Heart right ventricle (tissue), 16 donors: ENCODE measurements around the gene CPA5. TPM values are rescaled to one million over a fixed set of nuclear protein-coding genes. Genes with fewer than 3 reads are reported as not detected.

Experiments
- ATAC-seq, 8 donors: fragments of 200-7000 bp; cut with Tn5 transposase; one replicate each; pipeline ENCODE4 v1.9.1; 2020; ENCODE audit warnings: mild to moderate bottlenecking in 8 of 8, moderate library complexity in 8 of 8, moderate number of reproducible peaks in 1 of 8
- DNase-seq, 2 donors: peaks; one replicate each; pipeline ENCODE4 v3.0.0-alpha.2; 2020
- H3K27ac ChIP-seq, 10 donors: fragments of 200-600 bp; sonication (generic) in 2 of 10; one replicate each; pipeline versions ENCODE4 v1.5.0 to v1.8.0; 2020 to 2022; ENCODE audit warnings: mild to moderate bottlenecking in 3 of 10
- H3K27me3 ChIP-seq, 7 donors: fragments of 200-600 bp; one replicate each; pipeline ENCODE4 v1.8.0; 2021 to 2022; ENCODE audit warnings: mild to moderate bottlenecking in 2 of 7
- H3K36me3 ChIP-seq, 9 donors: fragments of 200-600 bp; sonication (generic) in 1 of 9; one replicate each; pipeline versions ENCODE4 v1.5.0 to v1.8.0; 2020 to 2022; ENCODE audit warnings: mild to moderate bottlenecking in 2 of 9
- H3K4me1 ChIP-seq, 9 donors: fragments of 200-600 bp; sonication (generic) in 1 of 9; one replicate each; pipeline versions ENCODE4 v1.5.0 to v1.8.0; 2020 to 2022; ENCODE audit warnings: mild to moderate bottlenecking in 4 of 9
- H3K4me3 ChIP-seq, 10 donors: fragments of 200-600 bp; sonication (generic) in 2 of 10; one replicate each; pipeline versions ENCODE4 v1.5.0 to v1.8.0; 2020 to 2022; ENCODE audit warnings: mild to moderate bottlenecking in 7 of 10, moderate library complexity in 2 of 10
- H3K9me3 ChIP-seq, 11 donors: fragments of 200-600 bp in 10 of 11; sonication (generic) in 2 of 11; one replicate each; pipeline versions ENCODE4 v1.5.0 to v1.8.0; 2013 to 2022; ENCODE audit warnings: mild to moderate bottlenecking in 2 of 11, control low read depth in 1 of 11, moderate library complexity in 1 of 11
- CTCF ChIP-seq, 9 donors: fragments of 200-600 bp; sonication (generic) in 2 of 9; IDR thresholded peaks; one replicate each; pipeline versions ENCODE4 v1.5.0 to v1.8.0; 2021 to 2022; ENCODE audit warnings: antibody characterized with exemption in 9 of 9, mild to moderate bottlenecking in 5 of 9, moderate library complexity in 1 of 9
- WGBS, 2 donors: extraction: QIAGEN DNeasy Blood & Tissue Kit; methylation state at CpG; one replicate each; pipeline ENCODE4 v1.1.7; 2013; ENCODE audit warnings: inconsistent platforms in 1 of 2; 5-methylcytosine and 5-hydroxymethylcytosine counted together
- intact Hi-C, 10 donors: fragments of 100-400 bp; cut with DNase I; formaldehyde crosslinking; loops; one replicate each; pipeline versions ENCODE4 v1.11.1 to v1.14.2; 2022
- polyA plus RNA-seq, 2 donors: library from polyadenylated mRNA; stranded (reverse); fragments of 200-250 nt; gene quantifications; one replicate each; pipeline ENCODE4 v1.2.3, GENCODE V29; 2013
- total RNA-seq, 10 donors: library from RNA; stranded (reverse); fragmentation: NEBNext Ultra II Directional in 3 of 10; extraction: Animal tissue kit (Norgen Biotek cat#: 25700) in 3 of 10; gene quantifications; one replicate each; pipeline versions ENCODE4 v1.2.1 to v1.2.4, GENCODE V29; 2021 to 2023
- donor health status: Arrhythmogenic right ventricular cardiomyopathy.
- donor health status: ischemic (EF 13 %, LVEDD 7.1; RV severe dilation, severe dysfunction).
- donor health status: healthy with polysubstance abuse.
- donor health status: DM: no; HTN: yes; CAD: no.
- donor health status: DM: no; HTN: no; CAD: no.
- donor health status: ischemic (EF 25% LVEDD 6.9; RV normal size, moderate dysfunction).
- donor health status: ischemic (EF 25% LVEDD 5.7; RV mildly dilated, moderate dysfunction).
- donor health status: healthy.
- donor health status: DM: yes; HTN: yes; CAD: no.
- donor health status: Ischemic cardiomyopathy.
- donor health status: ischemic (EF 35%, LVEDD 5.7; RV mildly dilated, moderate dysfunction).
- donor health status: nonischemic (EF 11% LVEDD 7.7; RV severe dilation, severe dysfunction).
- donor health status: DM: yes; HTN: yes; CAD: no.
- donor health status: PGD.
- donor health status: ischemic (EF 29% LVEDD 5.4; RV normal size, mild dysfunction).
- donor health status: nonischemic (EF 23%, LVEDD 6.1; RV moderate dilation, normal function).

CPA5 gene
- total and polyA plus RNA-seq, 12 donors = 0.06 TPM; not detected in 11

GRCh38 chr7:130333832-130334231, 10.8 kb upstream of the CPA5 start:
- no peak for DNase-seq
- no peak overlapping the region for H3K4me3 ChIP-seq
- TF ChIP-seq CTCF (IDR thresholded peaks at IDR 0.05) = no peak
- no peaks in the 10 kb centered on the region for H3K9me3 ChIP-seq
- no peaks in the 10 kb centered on the region for H3K36me3 ChIP-seq
- ATAC-seq = no peak
- intact Hi-C loops = no loop called here
- WGBS, 2 donors = 79 to 87% methylated on average over 2 of the region's 2 CpGs
- no peaks in the 10 kb centered on the region for H3K4me1 ChIP-seq
- no peak overlapping the region for H3K27ac ChIP-seq
- H3K27me3 ChIP-seq = no peaks in the 10 kb centered on the region

- ATAC-seq = peak in 1 of 8 donors; percentile 11
- 32 to 50% methylated on average over 6 of the region's 6 CpGs for WGBS, 2 donors
- TF ChIP-seq CTCF (IDR thresholded peaks at IDR 0.05) = no peak
- intact Hi-C loops = no loop called here
- H3K4me3 ChIP-seq = no peak overlapping the region
- peak in 1 of 2 donors; percentile 14 for DNase-seq
- H3K27me3 ChIP-seq = no peaks in the 10 kb centered on the region
- H3K9me3 ChIP-seq = no peaks in the 10 kb centered on the region
- H3K27ac ChIP-seq = no peak overlapping the region
- H3K4me1 ChIP-seq = no peaks in the 10 kb centered on the region
- no peaks in the 10 kb centered on the region for H3K36me3 ChIP-seq
Measured at GRCh38 chr7:130334274-130334673, 10.3 kb upstream of the CPA5 start.

- H3K4me1 ChIP-seq = no peaks in the 10 kb centered on the region
- ATAC-seq (no peak), DNase-seq (no peak)
- intact Hi-C loops = no loop called here
- no peak for TF ChIP-seq CTCF (IDR thresholded peaks at IDR 0.05)
- H3K9me3 ChIP-seq = peaks cover 0 to 8% (median 0%) of the 10 kb centered on the region in 11 donors
- H3K27me3 ChIP-seq = no peaks in the 10 kb centered on the region
- WGBS, 2 donors = 83 to 85% methylated on average over 6 of the region's 6 CpGs
- H3K4me3 ChIP-seq = no peak overlapping the region
- H3K27ac ChIP-seq = no peak overlapping the region
- no peaks in the 10 kb centered on the region for H3K36me3 ChIP-seq
Measured at GRCh38 chr7:130337410-130337971, 7.1 kb upstream of the CPA5 start.

GRCh38 chr7:130338233-130338632, 6.4 kb upstream of the CPA5 start:
- WGBS, 2 donors = 89 to 93% methylated on average over 3 of the region's 3 CpGs

More at GRCh38 chr7:130338233-130338632, 6.4 kb upstream of the CPA5 start:
- Histone ChIP-seq H3K36me3 (no peaks in the 10 kb centered on the region), H3K27ac (no peak overlapping the region), H3K4me3 (no peak overlapping the region), H3K4me1 (no peaks in the 10 kb centered on the region), H3K27me3 (no peaks in the 10 kb centered on the region), H3K9me3 (peaks cover 0 to 10% (median 0%) of the 10 kb centered on the region in 11 donors)
- no peak for ATAC-seq
- no peak for DNase-seq
- no peak for TF ChIP-seq CTCF (IDR thresholded peaks at IDR 0.05)
- intact Hi-C loops = no loop called here
